Tibial nerve (tissue), 4 donors: ENCODE measurements around the gene CEP85. TPM values are rescaled to one million over a fixed set of nuclear protein-coding genes. Genes with fewer than 3 reads are reported as not detected.

Source experiments
- DNase-seq, 2 donors: peaks; one replicate each; pipeline ENCODE4 v3.0.0-alpha.2; 2019; ENCODE audit warnings: low spot score in 2 of 2
- H3K27ac ChIP-seq, 4 donors: fragments of 200-600 bp; sonication (generic) in 3 of 4; one replicate each; pipeline ENCODE4 v1.5.1; 2017 to 2019; ENCODE audit warnings: mild to moderate bottlenecking in 1 of 4
- H3K27me3 ChIP-seq, 2 donors: fragments of 200-600 bp; sonication (generic) in 1 of 2; one replicate each; pipeline versions ENCODE4 v1.5.1 to v1.6.0; 2017 to 2019
- H3K36me3 ChIP-seq, 3 donors: fragments of 200-600 bp; sonication (generic); one replicate each; pipeline ENCODE4 v1.5.1; 2018 to 2019
- H3K4me1 ChIP-seq, 4 donors: fragments of 200-600 bp; sonication (generic) in 3 of 4; one replicate each; pipeline ENCODE4 v1.5.1; 2017 to 2019
- H3K4me3 ChIP-seq, 4 donors: fragments of 200-600 bp; sonication (generic) in 3 of 4; one replicate each; pipeline ENCODE4 v1.5.1; 2017 to 2019; ENCODE audit warnings: mild to moderate bottlenecking in 1 of 4, moderate library complexity in 1 of 4
- H3K9me3 ChIP-seq, 4 donors: fragments of 200-600 bp; sonication (generic) in 3 of 4; one replicate each; pipeline ENCODE4 v1.5.1; 2017 to 2019
- CTCF ChIP-seq, 5 experiments: fragments of 200-600 bp in 3 of 5; fragments of 450-650 bp in 2 of 5; sonication (generic) in 3 of 5; IDR thresholded peaks; one replicate each; pipeline ENCODE4 v1.5.1; 2016 to 2019; ENCODE audit warnings: antibody characterized with exemption in 5 of 5, mild to moderate bottlenecking in 3 of 5, moderate library complexity in 2 of 5
- EP300 ChIP-seq, 2 donors: sonication (generic); formaldehyde crosslinking; IDR thresholded peaks; one replicate each; pipeline ENCODE4 v1.6.1; 2017; ENCODE audit warnings: antibody characterized with exemption in 2 of 2, mild to moderate bottlenecking in 1 of 2
- POLR2A ChIP-seq, 2 donors: fragments of 450-650 bp; IDR thresholded peaks; one replicate each; pipeline ENCODE4 v1.6.1; 2017; ENCODE audit warnings: antibody characterized with exemption in 2 of 2, mild to moderate bottlenecking in 2 of 2, moderate library complexity in 2 of 2
- WGBS, 2 donors: methylation state at CpG; one replicate each; pipeline ENCODE4 v1.1.5; 2018; 5-methylcytosine and 5-hydroxymethylcytosine counted together
- total RNA-seq, 4 donors: library from RNA; depleted of rRNA; stranded (reverse); fragments of >200 nt; gene quantifications; one replicate each; pipeline ENCODE4 v1.1.0, GENCODE V29; 2016

The CEP85 gene
- total RNA-seq, 4 donors from 2014 or later = 14.9 to 23.7 (median 20.0) TPM

DNA sequence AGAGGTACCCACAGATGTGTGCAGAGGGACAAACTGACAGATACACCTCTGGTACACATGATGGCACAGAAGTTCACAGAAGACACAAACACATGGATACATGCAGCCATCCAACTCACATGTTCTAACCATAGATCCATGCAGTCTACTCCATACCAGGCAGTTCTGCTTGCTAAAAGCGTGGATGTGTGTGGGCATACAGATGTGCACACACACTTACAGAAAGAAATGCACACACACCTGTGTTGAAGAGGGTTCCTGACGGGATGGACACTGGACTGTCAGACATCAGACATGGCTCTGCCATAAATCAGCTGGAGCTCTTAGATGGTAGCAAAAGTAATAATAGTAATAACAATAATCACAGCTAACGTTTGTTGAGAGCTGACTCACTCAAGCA lies 90.5 kb downstream of the CEP85 start:
- WGBS, 2 donors = 72 to 73% methylated on average over 3 of the region's 3 CpGs
- H3K4me3 ChIP-seq = no peak overlapping the region
- H3K9me3 ChIP-seq = no peaks in the 10 kb centered on the region
- DNase-seq = no peak
- H3K4me1 ChIP-seq = peaks cover 0 to 10% (median 2%) of the 10 kb centered on the region in 4 donors
- peaks cover 0 to 5% of the 10 kb centered on the region in 2 donors for H3K27me3 ChIP-seq
- H3K27ac ChIP-seq = no peak overlapping the region
- no peaks in the 10 kb centered on the region for H3K36me3 ChIP-seq
- TF ChIP-seq CTCF (IDR thresholded peaks at IDR 0.05) (no peak), EP300 (IDR thresholded peaks at IDR 0.05) (no peak), POLR2A (IDR thresholded peaks at IDR 0.05) (no peak)

- Histone ChIP-seq H3K27me3 (peaks cover 0 to 31% of the 10 kb centered on the region in 2 donors), H3K4me1 (no peaks in the 10 kb centered on the region)
- WGBS, 2 donors = 77 to 82% methylated on average over 7 to 8 of the region's 8 CpGs
These were observed 94.0 kb downstream of the CEP85 start for GRCh38 chr1:26327956-26328362.

More at GRCh38 chr1:26327956-26328362, 94.0 kb downstream of the CEP85 start:
- Histone ChIP-seq H3K36me3 (no peaks in the 10 kb centered on the region), H3K9me3 (no peaks in the 10 kb centered on the region), H3K4me3 (no peak overlapping the region), H3K27ac (no peak overlapping the region)
- TF ChIP-seq CTCF (IDR thresholded peaks at IDR 0.05) (no peak), POLR2A (IDR thresholded peaks at IDR 0.05) (no peak)
- DNase-seq = no peak

Other genes starting within 250 kb of the CEP85 start
- 10 to 100 TPM in 1 of 4 donors, 1 to 10 TPM in 3; 6.3 to 19.2 (median 9.3) TPM for gene PAFAH2, start 236.1 kb upstream of the CEP85 start, total RNA-seq
- gene EXTL1, start 212.4 kb upstream of the CEP85 start, total RNA-seq = 10 to 100 TPM; 30.6 to 44.3 (median 34.6) TPM
- not detected for gene SLC30A2, start 188.1 kb upstream of the CEP85 start, total RNA-seq
- gene TRIM63, start 166.6 kb upstream of the CEP85 start, total RNA-seq = under 1 TPM in 2 of 4 donors, not detected in 2; 0.21 to 0.98 TPM
- gene PDIK1L, start 122.4 kb upstream of the CEP85 start, total RNA-seq = 1 to 10 TPM; 5.4 to 9.0 (median 7.1) TPM
- 10 to 100 TPM; 11.9 to 22.7 (median 14.2) TPM for gene FAM110D, start 75.1 kb upstream of the CEP85 start, total RNA-seq
- gene C1orf232, start 65.2 kb upstream of the CEP85 start, total RNA-seq = not detected
- gene ZNF593, start 64.3 kb upstream of the CEP85 start, total RNA-seq = 10 to 100 TPM; 24.9 to 46.5 (median 38.2) TPM
- gene ZNF593OS, start 62.4 kb upstream of the CEP85 start, total RNA-seq = not detected
- gene CNKSR1, start 56.7 kb upstream of the CEP85 start, total RNA-seq = 1 to 10 TPM in 3 of 4 donors, not detected in 1; 2.6 to 5.7 (median 4.0) TPM
- gene CATSPER4, start 43.6 kb upstream of the CEP85 start, total RNA-seq = not detected
- gene SH3BGRL3, start 45.9 kb downstream of the CEP85 start, total RNA-seq = 10 to 100 TPM; 49.6 to 97.2 (median 56.0) TPM
- gene UBXN11, start 72.4 kb downstream of the CEP85 start, total RNA-seq = 10 to 100 TPM; 13.8 to 48.3 (median 19.7) TPM
- 1 to 10 TPM in 1 of 4 donors, not detected in 3; 4.8 TPM for gene CD52, start 83.8 kb downstream of the CEP85 start, total RNA-seq
- under 1 TPM in 1 of 4 donors, not detected in 3; under 0.01 TPM for gene CRYBG2, start 119.9 kb downstream of the CEP85 start, total RNA-seq
- not detected for gene ZNF683, start 138.6 kb downstream of the CEP85 start, total RNA-seq
- gene LIN28A, start 176.6 kb downstream of the CEP85 start, total RNA-seq = not detected
- gene DHDDS, start 198.1 kb downstream of the CEP85 start, total RNA-seq = 10 to 100 TPM; 24.7 to 45.4 (median 32.8) TPM
- gene HMGN2, start 238.2 kb downstream of the CEP85 start, total RNA-seq = 100 to 1,000 TPM; 165 to 237 (median 207) TPM